Stimulated activated memory B cell treated with anti-CD40 and anti-IgM and Interleukin-4, amounts not matched to agents 10 μg/mL and 1 μg/mL and 100 μg/mL, for 72 hours (primary cell): ENCODE measurements around the gene ITPR2.

ENCODE experiments used
- ATAC-seq: fragments of 150-1000 bp; cut with Tn5 transposase; 2 replicates; pipeline ENCODE4 v1.10.0; 2021
- H3K27ac Mint-ChIP-seq: one replicate; pipeline ENCODE4 v1.8.0; 2022; ENCODE audit warnings: mild to moderate bottlenecking, mixed read lengths
- H3K27me3 Mint-ChIP-seq: one replicate; pipeline ENCODE4 v1.8.0; 2022; ENCODE audit warnings: mixed read lengths
- H3K36me3 Mint-ChIP-seq: one replicate; pipeline ENCODE4 v1.8.0; 2022; ENCODE audit warnings: mixed read lengths
- H3K4me1 Mint-ChIP-seq: one replicate; pipeline ENCODE4 v1.8.0; 2022; ENCODE audit warnings: mixed read lengths
- H3K4me3 Mint-ChIP-seq: one replicate; pipeline ENCODE4 v1.8.0; 2022; ENCODE audit warnings: mild to moderate bottlenecking, moderate library complexity, mixed read lengths
- H3K9me3 Mint-ChIP-seq: one replicate; pipeline ENCODE4 v1.8.0; 2022; ENCODE audit warnings: mixed read lengths

Gene ITPR2

DNA sequence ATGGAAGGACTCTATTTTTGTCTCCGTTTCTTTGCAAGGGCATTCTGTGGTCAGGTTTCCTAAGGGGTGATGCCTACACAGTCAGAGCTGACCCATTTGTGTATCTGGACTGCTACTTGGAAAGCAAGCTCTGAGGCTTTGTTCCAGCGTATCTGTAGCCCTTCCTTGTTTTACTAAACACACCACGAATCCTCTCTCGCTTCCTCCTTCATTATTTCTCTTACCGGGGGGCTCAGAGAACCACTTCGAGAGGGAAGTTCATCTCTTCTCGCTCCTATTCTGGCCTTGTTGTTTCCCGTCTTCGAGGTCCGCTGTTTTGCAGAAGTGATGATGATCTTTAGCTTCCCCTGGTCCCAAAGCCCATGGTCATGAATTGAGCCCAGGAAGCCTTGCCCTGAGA is 472.9 kb downstream of the ITPR2 start:
- Mint-ChIP-seq H3K4me1 (no peaks in the 10 kb centered on the region), H3K9me3 (no peaks in the 10 kb centered on the region), H3K36me3 (peaks cover 20% of the 10 kb centered on the region), H3K4me3 (no peak overlapping the region), H3K27me3 (no peaks in the 10 kb centered on the region), H3K27ac (no peak overlapping the region)
- ATAC-seq: no peak

DNA sequence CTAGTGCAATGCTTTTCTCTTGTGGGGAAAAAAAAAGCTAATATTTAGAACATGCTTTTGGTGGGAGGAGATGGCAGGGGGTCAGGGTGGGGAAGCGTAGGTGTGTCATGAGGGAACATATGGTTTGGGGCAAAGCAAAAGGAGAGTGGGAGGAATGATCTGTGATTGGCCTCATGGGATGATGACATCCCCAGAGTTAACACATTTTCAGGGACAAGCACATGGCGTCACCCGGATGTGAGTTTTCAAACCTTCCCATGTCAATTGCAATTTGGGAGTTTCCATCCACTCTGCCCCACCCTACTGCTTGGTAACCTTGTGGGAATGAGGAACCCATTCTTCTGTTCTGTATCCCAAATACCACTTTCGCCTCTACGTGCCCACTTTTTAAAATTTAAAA is 473.4 kb downstream of the ITPR2 start:
- Mint-ChIP-seq H3K9me3 (no peaks in the 10 kb centered on the region), H3K36me3 (peaks cover 20% of the 10 kb centered on the region), H3K4me1 (no peaks in the 10 kb centered on the region), H3K4me3 (no peak overlapping the region), H3K27ac (no peak overlapping the region), H3K27me3 (no peaks in the 10 kb centered on the region)
- ATAC-seq: no peak

DNA sequence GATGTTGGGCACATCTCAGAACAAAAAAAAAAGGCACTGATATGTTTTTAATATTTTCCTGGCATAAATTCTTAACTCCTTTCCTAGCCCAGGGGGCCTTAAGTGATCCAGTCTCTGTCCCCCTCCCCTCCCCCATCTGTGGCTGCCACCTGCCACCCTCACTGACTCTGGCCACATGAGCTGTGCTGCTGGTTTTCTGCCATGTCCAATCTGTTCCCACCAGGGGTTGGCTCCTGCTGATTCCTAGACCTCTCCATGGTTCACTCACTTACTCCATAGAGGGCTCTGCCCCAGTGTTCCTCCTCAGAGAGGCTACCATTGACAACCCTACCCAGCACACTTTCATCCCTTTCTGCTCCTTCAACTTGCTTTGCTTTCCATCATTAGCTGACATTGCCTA is 474.3 kb downstream of the ITPR2 start:
- H3K27ac Mint-ChIP-seq: no peak overlapping the region
- H3K36me3 Mint-ChIP-seq: peaks cover 20% of the 10 kb centered on the region
- no peaks in the 10 kb centered on the region for H3K9me3 Mint-ChIP-seq
- H3K27me3 Mint-ChIP-seq: no peaks in the 10 kb centered on the region
- no peak overlapping the region for H3K4me3 Mint-ChIP-seq
- no peaks in the 10 kb centered on the region for H3K4me1 Mint-ChIP-seq
- ATAC-seq: no peak

- H3K27ac Mint-ChIP-seq: no peak overlapping the region
- H3K27me3 Mint-ChIP-seq: no peaks in the 10 kb centered on the region
- no peak for ATAC-seq
- H3K36me3 Mint-ChIP-seq: peaks cover 27% of the 10 kb centered on the region
- H3K9me3 Mint-ChIP-seq: no peaks in the 10 kb centered on the region
- no peak overlapping the region for H3K4me3 Mint-ChIP-seq
- peaks cover 28% of the 10 kb centered on the region for H3K4me1 Mint-ChIP-seq
These were observed 485.7 kb downstream of the ITPR2 start for GRCh38 chr12:26347300-26347699.

DNA sequence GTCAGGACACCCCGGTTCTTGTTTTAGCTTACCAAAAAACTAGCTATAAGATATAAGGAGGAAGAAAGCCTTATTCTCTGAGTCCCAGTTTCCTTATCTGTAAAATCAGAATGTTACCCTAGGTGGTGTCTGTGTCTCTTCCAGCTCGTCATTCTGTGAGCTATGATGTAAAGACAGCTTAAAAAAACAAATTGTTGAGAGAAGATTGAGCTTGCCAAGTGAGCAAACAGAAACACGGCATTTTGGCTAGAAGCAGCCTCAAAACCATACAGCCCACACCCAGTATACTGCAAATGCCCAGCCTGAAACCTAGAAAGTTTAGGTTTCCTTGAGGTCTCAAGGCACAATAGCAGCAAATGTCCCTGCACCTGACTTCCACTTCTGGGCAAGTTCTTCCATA is 486.3 kb downstream of the ITPR2 start:
- Mint-ChIP-seq H3K9me3 (no peaks in the 10 kb centered on the region), H3K4me1 (peaks cover 33% of the 10 kb centered on the region), H3K27ac (no peak overlapping the region), H3K27me3 (no peaks in the 10 kb centered on the region), H3K4me3 (no peak overlapping the region), H3K36me3 (peaks cover 29% of the 10 kb centered on the region)
- no peak for ATAC-seq

GRCh38 chr12:26345471-26346003 is 487.5 kb downstream of the ITPR2 start:
- peak; percentile 37 for ATAC-seq
- Mint-ChIP-seq H3K27me3 (no peaks in the 10 kb centered on the region), H3K9me3 (no peaks in the 10 kb centered on the region), H3K4me1 (peaks cover 45% of the 10 kb centered on the region), H3K27ac (no peak overlapping the region), H3K36me3 (peaks cover 23% of the 10 kb centered on the region), H3K4me3 (no peak overlapping the region)

GRCh38 chr12:26341491-26341890 is 491.5 kb downstream of the ITPR2 start:
- H3K27me3 Mint-ChIP-seq: no peaks in the 10 kb centered on the region
- H3K4me1 Mint-ChIP-seq: peaks cover 51% of the 10 kb centered on the region
- peak overlapping the region; percentile 43 for H3K27ac Mint-ChIP-seq
- no peaks in the 10 kb centered on the region for H3K9me3 Mint-ChIP-seq
- H3K36me3 Mint-ChIP-seq: peaks cover 30% of the 10 kb centered on the region
- H3K4me3 Mint-ChIP-seq: no peak overlapping the region
- no peak for ATAC-seq

DNA sequence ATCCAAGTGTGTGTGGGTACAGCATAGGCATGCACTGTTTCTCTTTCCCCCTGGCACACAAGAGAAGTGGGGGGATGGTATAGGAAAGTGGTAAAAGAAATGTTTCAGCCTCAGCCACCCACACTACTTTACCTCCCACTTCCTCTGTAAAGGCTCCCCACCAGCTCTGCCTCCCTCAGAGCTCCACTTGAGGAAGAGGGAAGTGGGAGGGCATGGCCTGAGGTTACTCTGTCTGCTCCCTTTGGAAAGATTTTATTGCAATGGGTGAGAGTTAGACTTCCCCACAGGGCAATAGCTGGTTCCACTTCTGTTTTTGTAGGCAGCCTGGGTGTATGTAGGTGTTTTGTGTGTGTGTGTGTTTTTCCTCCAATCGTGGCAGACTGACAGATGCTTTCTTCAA is 492.3 kb downstream of the ITPR2 start:
- no peak overlapping the region for H3K4me3 Mint-ChIP-seq
- peak; percentile 90 for ATAC-seq
- H3K27ac Mint-ChIP-seq: peak overlapping the region; percentile 43
- H3K4me1 Mint-ChIP-seq: peaks cover 46% of the 10 kb centered on the region
- H3K36me3 Mint-ChIP-seq: peaks cover 30% of the 10 kb centered on the region
- no peaks in the 10 kb centered on the region for H3K27me3 Mint-ChIP-seq
- no peaks in the 10 kb centered on the region for H3K9me3 Mint-ChIP-seq

DNA sequence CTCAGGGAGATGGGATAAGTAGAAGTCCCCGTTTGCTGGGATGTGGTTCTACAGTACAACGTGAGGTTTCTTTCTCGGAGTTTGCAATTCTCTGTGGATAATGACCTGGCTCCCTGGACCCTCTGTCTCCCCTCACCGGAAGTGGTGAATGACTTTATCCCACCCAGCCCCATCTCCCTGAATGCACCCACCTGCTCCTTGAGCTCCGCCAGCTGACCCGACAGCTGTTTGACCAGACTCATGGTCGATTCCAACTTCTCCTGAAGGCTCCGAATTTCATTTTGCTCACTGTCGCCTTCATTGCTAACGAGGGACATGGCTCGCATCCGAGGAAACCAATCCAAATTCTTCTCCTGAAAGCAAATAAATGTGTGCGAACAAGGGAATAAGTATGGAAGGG is 493.0 kb downstream of the ITPR2 start:
- no peak for ATAC-seq
- Mint-ChIP-seq H3K4me3 (no peak overlapping the region), H3K27me3 (no peaks in the 10 kb centered on the region), H3K27ac (no peak overlapping the region), H3K36me3 (peaks cover 29% of the 10 kb centered on the region), H3K9me3 (no peaks in the 10 kb centered on the region), H3K4me1 (peaks cover 40% of the 10 kb centered on the region)

DNA sequence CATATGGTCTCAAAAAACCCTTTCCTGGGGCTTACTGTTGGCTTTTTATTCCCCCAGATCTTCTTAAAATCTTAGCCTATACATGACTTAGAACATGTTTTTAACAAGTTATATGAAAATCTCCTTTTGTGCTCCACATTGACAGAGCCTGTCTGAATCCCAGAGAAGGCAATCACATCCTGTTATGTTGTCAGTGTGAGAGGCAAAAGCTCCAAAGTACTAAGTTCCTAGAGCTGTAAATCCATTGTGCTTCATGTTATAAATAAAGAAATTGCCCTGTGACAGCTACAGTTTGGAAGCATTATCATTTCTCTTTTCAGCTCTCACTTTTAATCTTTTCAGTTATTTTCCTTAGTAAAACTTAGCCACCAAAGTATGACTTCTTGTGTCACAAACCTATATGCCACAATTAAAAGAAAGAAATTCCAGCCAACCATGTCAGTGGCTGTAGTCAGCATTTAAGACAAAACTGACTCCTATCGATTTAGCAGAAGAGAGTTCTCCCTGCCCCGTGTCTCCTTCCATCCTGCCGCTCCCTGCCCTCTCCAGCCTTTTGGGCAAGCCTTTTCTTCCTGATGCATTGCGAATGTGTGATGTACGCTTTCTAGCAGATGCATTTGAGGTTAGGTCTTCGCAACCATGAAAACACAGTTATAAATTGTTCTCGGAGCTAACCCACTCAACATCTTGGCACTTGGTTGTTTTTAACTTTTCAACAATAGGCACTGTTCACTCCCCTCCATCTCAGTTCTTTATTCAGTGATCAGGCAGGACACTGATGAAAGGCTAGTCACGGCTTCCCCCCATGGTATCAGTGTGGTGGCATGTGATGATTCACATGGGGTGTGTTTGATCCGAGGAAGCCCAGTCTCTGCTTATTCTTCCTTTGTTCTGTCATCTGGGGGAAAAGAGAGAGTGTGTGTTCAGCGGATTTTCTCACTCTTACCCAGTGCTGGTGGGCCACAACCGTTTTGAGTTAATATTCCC is 494.1 kb downstream of the ITPR2 start:
- ATAC-seq: no peak
- Mint-ChIP-seq H3K27me3 (no peaks in the 10 kb centered on the region), H3K36me3 (peaks cover 24% of the 10 kb centered on the region), H3K4me1 (peaks cover 30% of the 10 kb centered on the region), H3K4me3 (no peak overlapping the region), H3K27ac (no peak overlapping the region), H3K9me3 (no peaks in the 10 kb centered on the region)

GRCh38 chr12:26335651-26336050 is 497.3 kb downstream of the ITPR2 start:
- no peak overlapping the region for H3K27ac Mint-ChIP-seq
- peaks cover 15% of the 10 kb centered on the region for H3K4me1 Mint-ChIP-seq
- no peak for ATAC-seq
- no peaks in the 10 kb centered on the region for H3K27me3 Mint-ChIP-seq
- no peak overlapping the region for H3K4me3 Mint-ChIP-seq
- no peaks in the 10 kb centered on the region for H3K9me3 Mint-ChIP-seq
- peaks cover 13% of the 10 kb centered on the region for H3K36me3 Mint-ChIP-seq

DNA sequence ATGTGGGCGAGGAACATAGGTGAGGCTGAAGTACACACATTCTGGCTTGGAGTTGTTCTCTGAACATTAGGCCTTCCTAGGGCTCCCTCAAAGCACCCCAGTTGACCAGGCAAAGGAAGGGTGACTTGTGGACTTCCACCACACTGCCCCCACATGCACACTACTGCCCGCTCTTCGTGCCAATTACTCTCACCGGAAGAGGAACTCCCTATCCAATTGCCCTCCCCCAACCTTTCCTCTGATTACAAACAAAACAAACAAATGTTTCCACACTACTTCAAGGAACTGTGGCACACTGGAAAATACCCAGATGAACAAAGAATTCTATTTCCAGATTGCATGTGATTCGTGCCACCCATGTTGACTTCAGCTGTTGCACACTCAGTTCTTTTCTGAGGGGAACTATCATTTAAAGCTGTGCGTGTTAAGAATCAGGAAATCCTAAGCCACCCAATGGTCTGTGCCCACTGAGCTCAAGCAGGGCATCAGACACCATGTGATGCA is 498.3 kb downstream of the ITPR2 start:
- no peak overlapping the region for H3K4me3 Mint-ChIP-seq
- peaks cover 13% of the 10 kb centered on the region for H3K36me3 Mint-ChIP-seq
- no peak for ATAC-seq
- no peak overlapping the region for H3K27ac Mint-ChIP-seq
- no peaks in the 10 kb centered on the region for H3K9me3 Mint-ChIP-seq
- no peaks in the 10 kb centered on the region for H3K27me3 Mint-ChIP-seq
- peaks cover 8% of the 10 kb centered on the region for H3K4me1 Mint-ChIP-seq

GRCh38 chr12:26331960-26332359 is 501.0 kb downstream of the ITPR2 start:
- Mint-ChIP-seq H3K27me3 (no peaks in the 10 kb centered on the region), H3K27ac (peak overlapping the region; percentile 22), H3K4me3 (no peak overlapping the region), H3K9me3 (no peaks in the 10 kb centered on the region), H3K36me3 (no peaks in the 10 kb centered on the region), H3K4me1 (peaks cover 34% of the 10 kb centered on the region)
- ATAC-seq: peak; percentile 55

DNA sequence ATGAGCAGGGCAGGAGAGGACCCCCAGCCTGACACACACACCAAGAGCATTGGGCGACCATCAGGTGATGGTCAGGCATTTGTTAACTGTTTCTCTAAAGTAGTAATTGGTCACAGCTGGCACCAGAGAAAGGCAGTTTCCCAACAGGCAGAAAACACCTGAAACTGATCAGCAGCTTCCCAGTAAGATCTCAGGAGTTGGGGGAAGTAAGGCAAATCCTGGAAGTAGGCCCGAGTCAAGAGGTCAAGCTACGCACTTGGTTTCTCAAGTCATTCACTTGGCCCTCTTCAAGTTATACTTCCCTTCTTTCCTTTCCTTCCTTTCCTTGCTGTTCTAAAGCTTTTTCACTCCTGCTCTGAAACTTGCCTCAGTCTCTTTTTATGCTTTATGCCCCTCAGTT is 501.9 kb downstream of the ITPR2 start:
- Mint-ChIP-seq H3K36me3 (no peaks in the 10 kb centered on the region), H3K9me3 (no peaks in the 10 kb centered on the region), H3K4me3 (no peak overlapping the region), H3K4me1 (peaks cover 36% of the 10 kb centered on the region), H3K27ac (peak overlapping the region; percentile 22), H3K27me3 (no peaks in the 10 kb centered on the region)
- ATAC-seq: no peak

GRCh38 chr12:26327975-26328644 is 504.9 kb downstream of the ITPR2 start:
- Mint-ChIP-seq H3K36me3 (no peaks in the 10 kb centered on the region), H3K4me3 (peak overlapping the region; percentile 54), H3K4me1 (peaks cover 36% of the 10 kb centered on the region), H3K9me3 (no peaks in the 10 kb centered on the region), H3K27ac (peak overlapping the region; percentile 80), H3K27me3 (no peaks in the 10 kb centered on the region)
- ATAC-seq: peak; percentile 94
